GM23338 (cell line): ENCODE measurements around the gene DOK7.

Source experiments
- EZH2 ChIP-seq: fragments of 200-600 bp; sonication (generic); IDR thresholded peaks from one replicate; pipeline ENCODE4 v1.8.0; 2017; ENCODE audit warnings: antibody characterized with exemption, mild to moderate bottlenecking, low read depth; ENCODE audit not compliant: unreplicated experiment
- EZH2phosphoT487 ChIP-seq: fragments of 200-600 bp; sonication (generic); IDR thresholded peaks from one replicate; pipeline ENCODE4 v1.8.1; 2018; ENCODE audit warnings: antibody characterized with exemption; ENCODE audit not compliant: unreplicated experiment
- JUNB ChIP-seq: IDR thresholded peaks from one replicate; pipeline ENCODE4 v1.6.1; 2016; ENCODE audit warnings: antibody characterized with exemption; ENCODE audit not compliant: unreplicated experiment
- POLR2AphosphoS5 ChIP-seq: IDR thresholded peaks from 2 replicates; pipeline ENCODE4 v1.6.1; 2016; ENCODE audit warnings: antibody characterized with exemption, low read depth
- ZNF114 ChIP-seq: fragments of 250-450 bp; sonication (Bioruptor Pico); IDR thresholded peaks from 2 replicates; pipeline ENCODE4 v1.5.0; 2020; ENCODE audit warnings: mild to moderate bottlenecking, moderate library complexity
- TF ChIP-seq, protein P1 (sequence below), 2 experiments: fragments of 200-600 bp in 1 of 2; sonication (generic) in 1 of 2; conservative IDR thresholded peaks; 2 replicates each; pipeline versions ENCODE4 v1.5.1 to v1.6.1; 2016 to 2017; ENCODE audit warnings: antibody characterized with exemption in 2 of 2, low read depth in 2 of 2, mild to moderate bottlenecking in 2 of 2, moderate library complexity in 1 of 2

DNA sequence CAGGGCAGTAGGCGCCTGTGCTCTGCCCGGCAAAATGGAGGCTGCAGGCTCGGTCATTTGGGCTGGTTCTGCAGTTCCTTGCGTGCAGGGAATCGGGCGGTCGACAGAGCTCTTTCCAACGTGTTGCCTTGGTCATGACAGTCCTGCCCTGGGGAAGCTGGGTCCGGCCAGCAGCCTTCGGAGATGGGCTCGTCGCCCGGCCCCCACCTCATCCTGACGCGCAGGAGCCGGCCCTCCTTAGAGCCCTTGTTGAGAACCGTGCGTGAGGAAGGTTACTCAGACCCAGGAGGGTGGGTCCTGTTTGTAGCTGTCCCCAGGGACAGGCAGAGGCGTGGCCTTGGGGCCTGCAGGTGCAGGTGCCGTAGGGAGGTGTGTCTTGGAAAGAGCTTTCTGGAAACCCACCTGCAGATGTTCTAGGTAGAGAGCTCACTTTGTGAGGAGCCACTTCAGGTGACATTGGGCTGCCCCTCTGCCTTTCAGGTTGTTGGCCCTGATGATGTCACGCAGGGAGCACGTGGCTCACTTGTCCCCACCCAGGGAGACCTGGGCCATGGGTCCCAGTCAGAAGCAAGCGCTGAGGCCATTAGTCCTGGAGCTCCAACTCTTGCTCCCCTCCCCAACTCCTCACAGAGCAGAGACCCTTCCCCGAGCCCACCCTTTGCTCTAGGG is 36.5 kb upstream of the DOK7 start:
- TF ChIP-seq EZH2phosphoT487 (no peak), JUNB (no peak), EZH2 (no peak), POLR2AphosphoS5 (no peak), ZNF114 (CRISPR knock-in tag) (no peak)
- TF ChIP-seq, protein P1, sequence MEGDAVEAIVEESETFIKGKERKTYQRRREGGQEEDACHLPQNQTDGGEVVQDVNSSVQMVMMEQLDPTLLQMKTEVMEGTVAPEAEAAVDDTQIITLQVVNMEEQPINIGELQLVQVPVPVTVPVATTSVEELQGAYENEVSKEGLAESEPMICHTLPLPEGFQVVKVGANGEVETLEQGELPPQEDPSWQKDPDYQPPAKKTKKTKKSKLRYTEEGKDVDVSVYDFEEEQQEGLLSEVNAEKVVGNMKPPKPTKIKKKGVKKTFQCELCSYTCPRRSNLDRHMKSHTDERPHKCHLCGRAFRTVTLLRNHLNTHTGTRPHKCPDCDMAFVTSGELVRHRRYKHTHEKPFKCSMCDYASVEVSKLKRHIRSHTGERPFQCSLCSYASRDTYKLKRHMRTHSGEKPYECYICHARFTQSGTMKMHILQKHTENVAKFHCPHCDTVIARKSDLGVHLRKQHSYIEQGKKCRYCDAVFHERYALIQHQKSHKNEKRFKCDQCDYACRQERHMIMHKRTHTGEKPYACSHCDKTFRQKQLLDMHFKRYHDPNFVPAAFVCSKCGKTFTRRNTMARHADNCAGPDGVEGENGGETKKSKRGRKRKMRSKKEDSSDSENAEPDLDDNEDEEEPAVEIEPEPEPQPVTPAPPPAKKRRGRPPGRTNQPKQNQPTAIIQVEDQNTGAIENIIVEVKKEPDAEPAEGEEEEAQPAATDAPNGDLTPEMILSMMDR (conservative IDR thresholded peaks at IDR 0.05; ENCODE audit: low read depth in 2 of 2), result no peak
